HG02970 (cell line): Measurements from ENCODE around the gene PREX1.
"Not testable (repeated sequence)": the region's sequence is repeated elsewhere in the genome, so short reads cannot be mapped to it uniquely, and the experiment has no call there.

Experiments used
- ATAC-seq: cut with Tn5 transposase; IDR thresholded peaks from one replicate; pipeline ENCODE4 v1.9.1; 2021; ENCODE audit warnings: mild to moderate bottlenecking, moderate library complexity, moderate number of reproducible peaks; ENCODE audit not compliant: unreplicated experiment, low FRiP score

Gene PREX1

GRCh38 chr20:48827855-48828733 lies at the start of gene PREX1:
Gene PREX1, minus strand, starts transcription at chr20:48827999. Its CDS starts 139 bp downstream, at chr20:48827860.
- peak; percentile 50 for ATAC-seq

- ATAC-seq, result no peak
Observed at GRCh38 chr20:48877304-48877703, 49.5 kb upstream of the PREX1 start.

- no peak for ATAC-seq
Observed at GRCh38 chr20:48875914-48876240, 48.1 kb upstream of the PREX1 start.

GRCh38 chr20:48875233-48875913 lies 47.6 kb upstream of the PREX1 start:
- no peak for ATAC-seq

- not testable (repeated sequence) for ATAC-seq
Observed at GRCh38 chr20:48869442-48869841, 41.6 kb upstream of the PREX1 start.

GRCh38 chr20:48866936-48867335 lies 39.1 kb upstream of the PREX1 start:
- no peak for ATAC-seq

- no peak for ATAC-seq
Observed at GRCh38 chr20:48864738-48865318, 37.0 kb upstream of the PREX1 start.

GRCh38 chr20:48864254-48864653 lies 36.5 kb upstream of the PREX1 start:
- no peak for ATAC-seq

- no peak for ATAC-seq
Observed at GRCh38 chr20:48862279-48862678, 34.5 kb upstream of the PREX1 start.

GRCh38 chr20:48861444-48861843 lies 33.6 kb upstream of the PREX1 start:
- ATAC-seq, result no peak

GRCh38 chr20:48858075-48858790 lies 30.4 kb upstream of the PREX1 start:
- ATAC-seq, result no peak

- no peak for ATAC-seq
Observed at GRCh38 chr20:48856130-48856529, 28.3 kb upstream of the PREX1 start.

- ATAC-seq, result no peak
Observed at GRCh38 chr20:48855046-48855445, 27.2 kb upstream of the PREX1 start.

- ATAC-seq, result no peak
Observed at GRCh38 chr20:48852609-48853008, 24.8 kb upstream of the PREX1 start.

GRCh38 chr20:48851579-48851978 lies 23.8 kb upstream of the PREX1 start:
- no peak for ATAC-seq

- no peak for ATAC-seq
Observed at GRCh38 chr20:48850977-48851299, 23.1 kb upstream of the PREX1 start.

- no peak for ATAC-seq
Observed at GRCh38 chr20:48850257-48850976, 22.6 kb upstream of the PREX1 start.

- ATAC-seq, result no peak
Observed at GRCh38 chr20:48849779-48850178, 22.0 kb upstream of the PREX1 start.

GRCh38 chr20:48849299-48849698 lies 21.5 kb upstream of the PREX1 start:
- no peak for ATAC-seq

GRCh38 chr20:48847498-48848205 lies 19.9 kb upstream of the PREX1 start:
- ATAC-seq, result no peak
